H1 (cell line): ENCODE measurements around the gene RXRA. TPM values are rescaled to one million over a fixed set of nuclear protein-coding genes. Genes with fewer than 3 reads are reported as not detected.
A peak's percentile ranks its signal among the peaks of the same experiment; 100 is the strongest.

Experiments
- CTCF ChIA-PET: fragments of 300-600 bp; sonication (Branson Sonifier 250); formaldehyde crosslinking; loops from one replicate; lab custom pipeline; 2021; ENCODE audit not compliant: partially characterized antibody; lab: Charles Lee
- POLR2A ChIA-PET: fragments of 300-600 bp; sonication (Branson Sonifier 250); formaldehyde crosslinking; loops from one replicate; lab custom pipeline; 2021; ENCODE audit warnings: inconsistent platforms; ENCODE audit not compliant: partially characterized antibody; lab: Charles Lee
- DNase-seq, 2 experiments: peaks; one replicate each; pipeline versions ENCODE4 v3.0.0 to v3.0.0-alpha.2; 2010 to 2022; ENCODE audit warnings: low spot score in 2 of 2, low read depth in 1 of 2, mixed read lengths in 1 of 2
- FAIRE-seq: peaks from 2 replicates; lab custom pipeline; 2011; peaks lifted over from hg19 to GRCh38; lab: Jason Lieb, UNC
- H2AFZ ChIP-seq: 2 replicates; pipeline ENCODE4 v1.8.1; 2012; ENCODE audit warnings: low read length, inconsistent platforms
- H2AK5ac ChIP-seq: 2 replicates; pipeline ENCODE4 v1.6.1; 2013; ENCODE audit warnings: low read depth, low read length
- H2BK120ac ChIP-seq: replicated peaks from 2 replicates; pipeline ENCODE3; 2013; ENCODE audit warnings: low read depth, low read length, inconsistent platforms
- H2BK12ac ChIP-seq: 2 replicates; pipeline ENCODE4 v1.6.1; 2013; ENCODE audit warnings: low read depth, low read length
- H2BK15ac ChIP-seq: 2 replicates; pipeline ENCODE4 v1.6.1; 2013; ENCODE audit warnings: low read length
- H2BK20ac ChIP-seq: 2 replicates; pipeline ENCODE4 v1.6.1; 2013; ENCODE audit warnings: low read length
- H2BK5ac ChIP-seq: 2 replicates; pipeline ENCODE4 v1.6.1; 2013; ENCODE audit warnings: low read depth, low read length
- H3K14ac ChIP-seq: 2 replicates; pipeline ENCODE4 v1.6.1; 2013; ENCODE audit warnings: inconsistent platforms; ENCODE audit not compliant: insufficient read length
- H3K18ac ChIP-seq: 2 replicates; pipeline ENCODE4 v1.6.1; 2013; ENCODE audit warnings: low read length; ENCODE audit errors: extremely low read depth
- H3K23ac ChIP-seq: 2 replicates; pipeline ENCODE4 v1.6.1; 2013; ENCODE audit warnings: inconsistent platforms; ENCODE audit not compliant: insufficient read length
- H3K23me2 ChIP-seq: 2 replicates; pipeline ENCODE4 v1.6.1; 2013; ENCODE audit warnings: low read depth, low read length
- H3K27ac ChIP-seq: 2 replicates; pipeline ENCODE4 v1.6.1; 2011; ENCODE audit warnings: low read depth, low read length, inconsistent platforms
- H3K27me3 ChIP-seq, 4 experiments: replicated peaks in 1 of 4; 1 replicate in 1 of 4; 2 replicates in 3 of 4; pipeline versions ENCODE4 v1.6.1 to v1.8.1; 2011 to 2013; ENCODE audit warnings: low read length in 3 of 4, mild to moderate bottlenecking in 3 of 4, inconsistent platforms in 2 of 4, mixed read lengths in 2 of 4, moderate library complexity in 1 of 4; ENCODE audit not compliant: control insufficient read depth in 3 of 4, insufficient read depth in 3 of 4; ENCODE audit errors: extremely low read depth in 1 of 4
- H3K36me3 ChIP-seq, 4 experiments: 2 replicates each; pipeline versions ENCODE4 v1.6.1 to v1.8.1; 2011 to 2013; ENCODE audit warnings: mild to moderate bottlenecking in 4 of 4, low read length in 3 of 4, moderate library complexity in 2 of 4, control low read depth in 1 of 4, inconsistent platforms in 1 of 4; ENCODE audit not compliant: insufficient read depth in 4 of 4, control insufficient read depth in 2 of 4
- H3K4ac ChIP-seq: replicated peaks from 2 replicates; pipeline ENCODE3; 2013; ENCODE audit warnings: low read length, low read depth, mixed read lengths, inconsistent platforms; ENCODE audit not compliant: insufficient read length
- H3K4me1 ChIP-seq, 4 experiments: replicated peaks in 1 of 4; 1 replicate in 1 of 4; 2 replicates in 3 of 4; pipeline versions ENCODE4 v1.6.1 to v1.8.1; 2011 to 2013; ENCODE audit warnings: low read length in 3 of 4, inconsistent platforms in 2 of 4, mixed read lengths in 1 of 4; ENCODE audit not compliant: insufficient read depth in 4 of 4, control insufficient read depth in 3 of 4
- H3K4me2 ChIP-seq, 2 experiments: 2 replicates each; pipeline versions ENCODE4 v1.6.1 to v1.8.1; 2011 to 2013; ENCODE audit warnings: low read depth in 2 of 2, low read length in 2 of 2, control low read depth in 1 of 2, inconsistent platforms in 1 of 2, mild to moderate bottlenecking in 1 of 2; ENCODE audit not compliant: insufficient read depth in 1 of 2
- H3K4me3 ChIP-seq, 4 experiments: fragments of 200-600, 300-600 bp in 1 of 4; sonication (generic), shearing (Covaris generic), sonication (Bioruptor Twin) in 1 of 4; 2 replicates each; pipeline versions ENCODE4 v1.5.1 to v1.8.1; 2011 to 2016; ENCODE audit warnings: low read length in 4 of 4, low read depth in 3 of 4, control low read depth in 2 of 4, inconsistent platforms in 2 of 4, mild to moderate bottlenecking in 2 of 4, mixed read lengths in 1 of 4, moderate library complexity in 1 of 4; ENCODE audit not compliant: insufficient read depth in 2 of 4; ENCODE audit errors: extremely low read depth in 1 of 4
- H3K56ac ChIP-seq: replicated peaks from 2 replicates; pipeline ENCODE3; 2013; ENCODE audit warnings: low read depth, mild to moderate bottlenecking, mixed read lengths, low read length, inconsistent platforms; ENCODE audit not compliant: insufficient read length
- H3K79me1 ChIP-seq: 2 replicates; pipeline ENCODE4 v1.6.1; 2013; ENCODE audit warnings: low read depth, low read length, control low read depth
- H3K79me2 ChIP-seq, 2 experiments: 2 replicates each; pipeline versions ENCODE4 v1.6.1 to v1.8.1; 2012 to 2013; ENCODE audit warnings: low read length in 2 of 2, mild to moderate bottlenecking in 2 of 2, inconsistent platforms in 1 of 2; ENCODE audit not compliant: insufficient read depth in 2 of 2, control insufficient read depth in 1 of 2
- H3K9ac ChIP-seq, 4 experiments: replicated peaks in 1 of 4; 1 replicate in 1 of 4; 2 replicates in 3 of 4; pipeline versions ENCODE4 v1.6.1 to v1.8.1; 2011 to 2013; ENCODE audit warnings: low read depth in 3 of 4, low read length in 3 of 4, control low read depth in 2 of 4, mild to moderate bottlenecking in 2 of 4, moderate library complexity in 2 of 4, inconsistent platforms in 1 of 4; ENCODE audit errors: extremely low read depth in 1 of 4
- H3K9me3 ChIP-seq, 2 experiments: 2 replicates each; pipeline versions ENCODE4 v1.6.1 to v1.8.1; 2012 to 2013; ENCODE audit warnings: mild to moderate bottlenecking in 2 of 2, moderate library complexity in 2 of 2, control low read depth in 1 of 2, inconsistent platforms in 1 of 2, low read depth in 1 of 2, low read length in 1 of 2, mixed read lengths in 1 of 2; ENCODE audit not compliant: insufficient read depth in 2 of 2
- H4K20me1 ChIP-seq, 2 experiments: replicated peaks in 1 of 2; 2 replicates each; pipeline versions ENCODE3 to v1.8.1; 2011 to 2013; ENCODE audit warnings: inconsistent platforms in 2 of 2, low read length in 2 of 2, mild to moderate bottlenecking in 1 of 2; ENCODE audit not compliant: insufficient read depth in 2 of 2, control insufficient read depth in 1 of 2
- H4K5ac ChIP-seq: 2 replicates; pipeline ENCODE4 v1.6.1; 2013; ENCODE audit warnings: low read length, low read depth, mixed read lengths, inconsistent platforms; ENCODE audit not compliant: insufficient read length
- H4K8ac ChIP-seq: 2 replicates; pipeline ENCODE4 v1.8.0; 2013; ENCODE audit warnings: mild to moderate bottlenecking, moderate library complexity, low read length, inconsistent platforms; ENCODE audit not compliant: insufficient read depth; ENCODE audit errors: extremely low read depth
- H4K91ac ChIP-seq: replicated peaks from 2 replicates; pipeline ENCODE3; 2013; ENCODE audit warnings: low read length, mixed read lengths, inconsistent platforms; ENCODE audit not compliant: insufficient read length
- BACH1 ChIP-seq: IDR thresholded peaks from 2 replicates; pipeline ENCODE4 v1.6.1; 2012; ENCODE audit warnings: low read length, improper control_type of control experiment
- CREB1 ChIP-seq: IDR thresholded peaks from 2 replicates; pipeline ENCODE4 v1.6.1; 2012; ENCODE audit warnings: inconsistent platforms
- E2F6 ChIP-seq: IDR thresholded peaks from 2 replicates; pipeline ENCODE4 v1.6.1; 2012; ENCODE audit warnings: inconsistent platforms
- WGBS, 2 experiments: shearing (Covaris generic) in 1 of 2; methylation state at CpG; one replicate each; pipeline versions ENCODE4 v1.1.6 to v1.1.7; 2013 to 2015; ENCODE audit warnings: low lambda C conversion rate in 2 of 2, mixed read lengths in 2 of 2, inconsistent platforms in 1 of 2, low coverage in 1 of 2, missing lambda C conversion rate in 1 of 2; ENCODE audit not compliant: insufficient replicate concordance in 2 of 2, insufficient coverage in 1 of 2, insufficient read length in 1 of 2; ENCODE audit errors: extremely low coverage in 1 of 2, missing lambda C conversion rate in 1 of 2; 5-methylcytosine and 5-hydroxymethylcytosine counted together
- polyA plus RNA-seq, 7 experiments: library from polyadenylated mRNA; depleted of rRNA in 3 of 7; stranded (reverse) in 5 of 7; unstranded in 2 of 7; fragments of >200 nt in 5 of 7; fragments of 200-250 nt in 2 of 7; gene quantifications; 1 replicate in 5 of 7; 2 replicates in 1 of 7; 4 replicates in 1 of 7; pipeline versions ENCODE4 v1.2.1 to v1.2.3, GENCODE V29; 2011 to 2013; ENCODE audit warnings: missing spikeins in 2 of 7, mixed read lengths in 2 of 7
- total RNA-seq: library from RNA; stranded (reverse); fragmentation: NEBNext Ultra II Directional; extraction: Animal tissue kit (Norgen Biotek cat#: 25700); gene quantifications from 2 replicates; pipeline ENCODE4 v1.2.1, GENCODE V29; 2021

Gene RXRA
- total and polyA plus RNA-seq, 2 of the 8 experiments (the other 6 are each of a cell fraction or from before 2014, with no cell fraction given), result 9.8 to 29.4 TPM

DNA sequence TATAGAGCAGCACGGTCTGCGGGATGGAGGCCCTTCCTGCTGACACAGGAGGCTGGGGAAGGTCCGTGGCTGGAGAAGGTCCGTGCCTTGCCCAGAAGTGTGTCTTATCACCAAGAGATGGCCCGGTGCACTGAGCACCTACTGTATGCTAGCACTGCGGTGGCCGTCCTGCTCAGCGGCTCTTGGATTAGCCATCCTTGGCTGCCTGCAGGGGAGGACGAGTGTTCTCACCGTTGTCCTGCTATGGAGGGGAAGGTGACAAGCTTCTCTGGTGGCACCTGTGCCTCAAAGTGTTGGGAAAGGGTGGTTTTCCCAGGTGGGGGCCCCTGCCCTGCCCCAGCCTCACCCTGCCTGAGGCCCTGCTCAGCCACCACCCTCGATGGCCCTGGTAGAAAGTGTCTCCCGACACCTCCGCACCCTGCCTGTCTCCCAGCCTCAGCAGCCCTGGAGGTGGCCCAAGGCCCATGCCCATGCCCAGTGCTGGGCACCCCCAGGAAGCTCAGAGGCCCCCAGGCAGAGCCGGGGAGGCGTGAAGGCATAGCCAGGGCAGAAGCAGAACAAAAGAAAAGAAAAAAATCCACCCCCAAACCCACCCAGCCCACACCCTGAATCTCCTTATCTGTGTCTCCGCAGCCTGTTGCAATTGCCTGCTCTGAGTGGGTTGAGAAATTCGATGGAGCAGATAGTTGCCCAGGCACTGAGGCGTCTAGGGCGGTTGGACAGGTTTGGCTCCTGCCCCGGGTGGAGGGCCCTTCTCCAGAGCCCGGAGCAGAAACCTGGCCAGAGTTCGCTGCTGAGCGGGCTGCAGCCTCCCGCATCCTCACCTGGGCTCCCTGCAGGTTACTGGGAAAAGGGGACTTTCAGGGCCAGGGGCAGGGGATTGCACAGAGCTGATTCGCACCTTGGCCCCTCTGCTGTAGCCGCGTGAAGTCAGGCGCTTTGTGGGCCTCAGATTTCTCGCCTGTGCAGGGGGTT, 30.5 kb downstream of the RXRA start:
- 91% methylated on average over 26 of the region's 29 CpGs; no CpG with 5 or more reads in 1 of the 2 experiments for WGBS, 2 experiments
- H3K9ac ChIP-seq, result no peak overlapping the region

More for the DNA sequence above, 30.5 kb downstream of the RXRA start:
- Histone ChIP-seq H2AK5ac (0 out of 2 replicates have a peak overlapping the region, but pooled peaks have one; percentile 39), H3K9me3 (no peaks in the 10 kb centered on the region), H4K5ac (no peak overlapping the region), H2BK120ac (no peak overlapping the region), H3K79me1 (peaks cover 26% of the 10 kb centered on the region), H3K4me3 (no peak overlapping the region), H3K23ac (no peak overlapping the region), H2BK5ac (no peak overlapping the region; the same call in 1 of the 2 replicates), H3K27ac (no peak overlapping the region; the same call in 1 of the 2 replicates), H4K8ac (peak overlapping the region; percentile 79; the same call in 1 of the 2 replicates), H4K20me1 (peaks cover 17 to 50% of the 10 kb centered on the region in 2 experiments), H3K4ac (no peak overlapping the region), H3K27me3 (no peaks in the 10 kb centered on the region), H3K4me2 (no peak overlapping the region), H2AFZ (no peak overlapping the region), H4K91ac (no peak overlapping the region), H3K56ac (no peak overlapping the region), H3K36me3 (no peaks in the 10 kb centered on the region), H3K4me1 (no peaks in the 10 kb centered on the region; a peak in 1 of 7 replicates), H3K79me2 (peaks cover 0 to 42% of the 10 kb centered on the region in 2 experiments; a peak in 1 of 4 replicates), H3K18ac (no peak overlapping the region), H2BK20ac (no peak overlapping the region), H3K14ac (no peak overlapping the region), H2BK12ac (no peak overlapping the region), H2BK15ac (no peak overlapping the region), H3K23me2 (no peaks in the 10 kb centered on the region)
- DNase-seq (no peak), FAIRE-seq (no peak)
- TF ChIP-seq E2F6, result no peak
- TF ChIP-seq BACH1, result no peak
- TF ChIP-seq CREB1, result no peak
- CTCF ChIA-PET, result interaction anchor here (1.8 to 3.1 kb wide), 2 partner anchors 8 to 186 kb away, joined by 6 to 11 read pairs; no protein-coding TSS in a partner anchor
- POLR2A ChIA-PET, result interaction anchor here (0.7 kb wide), 1 partner anchor 185 kb away, joined by 3 read pairs; no protein-coding TSS in a partner anchor
